GM19043 (cell line): ENCODE results near the gene MYO3B.

ENCODE experiments used
- ATAC-seq: cut with Tn5 transposase; IDR thresholded peaks from one replicate; pipeline ENCODE4 v1.9.1; 2021; ENCODE audit warnings: low read depth; ENCODE audit not compliant: unreplicated experiment

MYO3B gene

GRCh38 chr2:170235860-170236679, 58.1 kb downstream of the MYO3B start:
- no peak for ATAC-seq

- no peak for ATAC-seq
These were observed 58.7 kb downstream of the MYO3B start for GRCh38 chr2:170236680-170237047.

- no peak for ATAC-seq
These were observed 59.7 kb downstream of the MYO3B start for GRCh38 chr2:170237572-170238120.

- ATAC-seq, result no peak
These were observed 60.8 kb downstream of the MYO3B start for GRCh38 chr2:170238776-170239175.

- ATAC-seq, result no peak
These were observed 62.7 kb downstream of the MYO3B start for GRCh38 chr2:170240629-170241028.

- ATAC-seq, result no peak
These were observed 63.8 kb downstream of the MYO3B start for GRCh38 chr2:170241756-170242155.

- ATAC-seq, result no peak
These were observed 65.3 kb downstream of the MYO3B start for GRCh38 chr2:170243118-170243837.

- no peak for ATAC-seq
These were observed 66.0 kb downstream of the MYO3B start for GRCh38 chr2:170243898-170244297.

- ATAC-seq, result no peak
These were observed 66.6 kb downstream of the MYO3B start for GRCh38 chr2:170244555-170244954.

GRCh38 chr2:170245312-170245711, 67.4 kb downstream of the MYO3B start:
- no peak for ATAC-seq

GRCh38 chr2:170247333-170247732, 69.4 kb downstream of the MYO3B start:
- no peak for ATAC-seq

- ATAC-seq, result no peak
These were observed 70.0 kb downstream of the MYO3B start for GRCh38 chr2:170247882-170248393.

GRCh38 chr2:170248574-170249393, 70.8 kb downstream of the MYO3B start:
- no peak for ATAC-seq

GRCh38 chr2:170249761-170250160, 71.8 kb downstream of the MYO3B start:
- no peak for ATAC-seq

GRCh38 chr2:170250584-170250983, 72.6 kb downstream of the MYO3B start:
- no peak for ATAC-seq

- ATAC-seq, result no peak
These were observed 74.5 kb downstream of the MYO3B start for GRCh38 chr2:170252414-170252813.

- ATAC-seq, result no peak
These were observed 75.8 kb downstream of the MYO3B start for GRCh38 chr2:170253721-170254230.

GRCh38 chr2:170254293-170254732, 76.4 kb downstream of the MYO3B start:
- no peak for ATAC-seq

- no peak for ATAC-seq
These were observed 77.2 kb downstream of the MYO3B start for GRCh38 chr2:170255137-170255536.

GRCh38 chr2:170255971-170256370, 78.0 kb downstream of the MYO3B start:
- ATAC-seq, result no peak
